GM12875 (cell line): Measurements from ENCODE around the gene OR6C65.
"Not testable (repeated sequence)": the region's sequence is repeated elsewhere in the genome, so short reads cannot be mapped to it uniquely, and the experiment has no call there.

ENCODE experiments used
- H3K4me3 ChIP-seq: one replicate; pipeline ENCODE4 v1.5.1; 2011; ENCODE audit warnings: low read depth, low read length, control low read depth
- TF ChIP-seq, protein P1 (sequence below): IDR thresholded peaks from 2 replicates; pipeline ENCODE4 v1.5.1; 2011; ENCODE audit warnings: low read depth, mild to moderate bottlenecking, control low read depth, inconsistent platforms, low read length, moderate library complexity, borderline replicate concordance; ENCODE audit not compliant: insufficient read depth

OR6C65 gene

DNA sequence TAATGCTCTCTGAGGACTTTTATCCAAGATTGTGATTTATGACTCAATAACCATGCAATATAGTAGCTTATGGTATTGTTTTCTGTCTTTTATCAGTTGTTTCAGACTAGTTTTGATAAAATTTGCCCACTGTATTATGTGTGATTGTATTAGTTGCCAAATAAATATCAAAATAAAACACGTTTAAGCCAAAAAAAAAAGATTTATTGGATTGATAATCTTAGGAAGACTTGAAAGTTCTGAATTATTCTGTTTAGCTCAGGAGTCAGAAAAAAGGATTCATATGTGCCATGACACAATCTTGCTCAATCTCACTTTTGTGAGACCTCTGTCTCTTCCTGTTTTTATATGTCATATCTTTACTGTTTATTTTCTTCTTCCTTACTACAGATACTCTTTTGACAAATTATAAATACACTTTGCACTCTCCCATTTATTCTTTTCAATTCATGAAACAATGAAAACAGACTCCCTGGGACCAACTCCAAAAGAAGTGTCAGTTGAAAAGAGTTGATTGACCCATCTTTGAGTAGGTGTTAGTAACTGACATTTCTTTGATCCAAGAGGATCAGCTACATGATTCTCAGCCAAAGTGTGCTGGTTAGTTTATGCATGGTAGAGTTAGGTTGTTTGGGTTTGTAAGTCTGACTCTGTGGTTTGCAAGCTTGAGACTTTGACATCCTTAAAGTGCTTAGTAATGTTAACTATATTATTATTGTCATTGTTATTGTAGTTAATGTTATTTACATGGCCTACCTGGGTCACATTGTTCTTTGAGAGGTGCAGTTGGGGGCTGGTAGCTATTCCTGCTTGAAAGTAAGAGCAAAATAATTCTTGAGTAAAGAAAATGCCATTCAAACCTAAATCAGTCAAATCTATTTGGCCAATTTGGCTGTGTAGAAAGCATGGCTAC lies 28.3 kb downstream of the OR6C65 start:
- TF ChIP-seq, protein P1, sequence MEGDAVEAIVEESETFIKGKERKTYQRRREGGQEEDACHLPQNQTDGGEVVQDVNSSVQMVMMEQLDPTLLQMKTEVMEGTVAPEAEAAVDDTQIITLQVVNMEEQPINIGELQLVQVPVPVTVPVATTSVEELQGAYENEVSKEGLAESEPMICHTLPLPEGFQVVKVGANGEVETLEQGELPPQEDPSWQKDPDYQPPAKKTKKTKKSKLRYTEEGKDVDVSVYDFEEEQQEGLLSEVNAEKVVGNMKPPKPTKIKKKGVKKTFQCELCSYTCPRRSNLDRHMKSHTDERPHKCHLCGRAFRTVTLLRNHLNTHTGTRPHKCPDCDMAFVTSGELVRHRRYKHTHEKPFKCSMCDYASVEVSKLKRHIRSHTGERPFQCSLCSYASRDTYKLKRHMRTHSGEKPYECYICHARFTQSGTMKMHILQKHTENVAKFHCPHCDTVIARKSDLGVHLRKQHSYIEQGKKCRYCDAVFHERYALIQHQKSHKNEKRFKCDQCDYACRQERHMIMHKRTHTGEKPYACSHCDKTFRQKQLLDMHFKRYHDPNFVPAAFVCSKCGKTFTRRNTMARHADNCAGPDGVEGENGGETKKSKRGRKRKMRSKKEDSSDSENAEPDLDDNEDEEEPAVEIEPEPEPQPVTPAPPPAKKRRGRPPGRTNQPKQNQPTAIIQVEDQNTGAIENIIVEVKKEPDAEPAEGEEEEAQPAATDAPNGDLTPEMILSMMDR: no peak
- H3K4me3 ChIP-seq: no peak overlapping the region

DNA sequence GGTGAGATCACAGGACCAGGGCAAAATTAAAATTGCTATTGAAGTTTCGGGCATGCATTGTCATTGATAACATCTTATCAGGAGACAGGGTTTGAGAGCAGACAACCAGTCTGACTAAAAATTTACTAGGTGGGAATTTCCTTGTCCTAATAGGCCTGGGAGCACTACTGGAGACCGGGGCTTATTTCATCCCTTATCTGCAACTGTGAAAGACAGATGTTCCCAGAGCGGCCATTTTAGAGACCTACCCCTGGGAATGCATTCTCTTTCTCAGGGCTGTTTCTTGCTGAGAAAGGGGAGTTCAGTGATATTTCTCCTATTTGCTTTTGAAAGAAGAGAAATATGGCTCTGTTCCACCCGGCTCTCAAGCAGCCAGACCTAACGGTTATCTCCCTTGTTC lies 40.9 kb downstream of the OR6C65 start:
- H3K4me3 ChIP-seq: not testable (repeated sequence)

DNA sequence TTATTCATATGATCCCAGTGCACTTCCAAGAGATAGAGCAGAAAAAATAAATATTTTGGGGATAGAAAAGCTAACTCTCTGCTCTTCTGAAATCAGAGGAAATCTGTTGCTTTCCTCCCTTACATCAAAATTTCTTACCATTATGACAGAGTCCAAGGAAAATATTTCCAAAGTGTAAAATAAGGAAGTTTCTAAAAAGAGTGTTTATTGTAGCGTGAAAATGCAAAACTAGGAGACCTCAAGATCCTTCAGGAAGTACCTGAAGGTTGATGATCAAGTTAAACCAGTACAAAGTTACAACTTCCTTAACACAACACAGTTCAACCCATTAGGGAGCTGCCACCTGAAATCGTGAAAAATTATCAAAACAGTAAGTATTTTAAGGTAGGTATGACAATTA lies 43.4 kb downstream of the OR6C65 start, which contains the start of gene OR6C2:
TSS of gene OR6C2 (plus strand) at position 301 of the 400 bp plus-strand sequence. CDS start 8,138 bp downstream, outside the sequence.
- TF ChIP-seq, protein P1: no peak
- no peak within 1 kb of the TSS for H3K4me3 ChIP-seq

DNA sequence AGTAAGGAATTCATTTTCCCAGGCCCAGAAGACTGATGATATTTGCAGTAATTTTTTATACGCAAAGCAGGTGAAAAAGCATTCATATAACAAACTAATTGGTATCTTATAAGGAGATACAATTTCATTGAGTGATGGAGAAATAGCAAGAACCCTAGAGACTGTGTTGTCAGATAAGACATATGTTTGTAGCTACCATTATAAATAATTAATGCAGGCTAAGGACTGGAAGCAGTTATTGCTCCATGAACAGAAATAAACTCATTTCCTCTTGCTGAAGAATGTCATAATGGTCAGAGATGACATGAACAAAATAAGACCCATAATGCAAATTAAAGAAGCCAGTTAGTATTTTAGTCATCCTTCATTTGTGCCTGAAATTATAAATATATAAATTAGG lies 45.0 kb downstream of the OR6C65 start:
- H3K4me3 ChIP-seq: no peak overlapping the region

DNA sequence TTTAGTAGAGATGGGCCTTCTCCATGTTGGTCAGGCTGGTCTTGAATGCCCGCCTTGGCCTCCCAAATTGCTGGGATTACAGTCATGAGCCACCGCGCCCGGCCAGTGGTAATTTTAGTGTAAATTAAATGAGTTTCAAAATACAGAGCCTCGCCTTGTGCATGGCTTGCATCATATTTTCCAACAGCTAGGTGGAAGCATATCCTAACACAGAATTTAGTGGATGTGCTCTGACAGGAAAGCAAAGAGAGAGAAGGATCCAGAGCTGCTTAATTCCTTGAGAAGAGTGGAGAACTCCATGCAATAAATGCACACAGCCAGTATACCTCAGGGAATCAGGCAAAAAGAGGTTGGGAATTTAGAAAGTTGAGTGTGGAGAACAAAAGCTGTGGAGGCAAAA lies 46.0 kb downstream of the OR6C65 start:
- TF ChIP-seq, protein P1: no peak
- no peak overlapping the region for H3K4me3 ChIP-seq

More for the DNA sequence above, 45.0 kb downstream of the OR6C65 start:
- TF ChIP-seq, protein P1: no peak

DNA sequence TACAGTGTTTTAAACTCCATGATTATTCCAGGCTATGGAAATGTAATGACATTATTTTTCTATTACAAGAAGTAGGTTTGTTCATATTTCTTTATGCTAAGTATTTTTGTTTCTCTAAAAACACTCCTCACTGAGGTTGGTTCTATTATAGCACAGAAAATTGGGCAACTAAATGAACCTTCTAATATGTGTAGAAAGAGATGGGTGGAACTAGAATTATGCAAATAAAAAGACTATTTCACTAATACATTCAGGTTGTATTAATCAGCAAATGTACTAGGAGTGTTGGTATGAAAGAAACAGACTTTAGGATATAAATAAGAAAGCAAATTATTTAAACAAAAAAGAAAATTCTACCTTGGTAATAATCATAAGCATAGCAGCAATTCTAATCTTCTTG lies 48.5 kb downstream of the OR6C65 start:
- no peak overlapping the region for H3K4me3 ChIP-seq
- TF ChIP-seq, protein P1: no peak
